Measurements from ENCODE around the gene SLA2.

Gene SLA2

GRCh38 chr20:36578356-36579041, 67.5 kb downstream of the SLA2 start:
- no peak for TF ChIP-seq MAX (IDR thresholded peaks at IDR 0.05; ENCODE audit: low read depth, low read length)
- TF ChIP-seq POLR2A (IDR thresholded peaks at IDR 0.05; ENCODE audit: extremely low read depth, insufficient read length): no peak
- TF ChIP-seq MYC (IDR thresholded peaks at IDR 0.05; ENCODE audit: low read depth, low read length): no peak
- TF ChIP-seq CTCF (IDR thresholded peaks at IDR 0.05; ENCODE audit: low read depth, low read length): no peak
- DNase-seq (ENCODE audit: low read depth): no peak
- no peak overlapping the region for H3K4me3 ChIP-seq (ENCODE audit: low read depth, low read length)

- peak overlapping the region; percentile 21 for H3K4me3 ChIP-seq (ENCODE audit: low read depth, low read length)
- no peak for DNase-seq (ENCODE audit: low read depth)
- TF ChIP-seq MYC (IDR thresholded peaks at IDR 0.05; ENCODE audit: low read depth, low read length): no peak
- no peak for TF ChIP-seq POLR2A (IDR thresholded peaks at IDR 0.05; ENCODE audit: extremely low read depth, insufficient read length)
- TF ChIP-seq MAX (IDR thresholded peaks at IDR 0.05; ENCODE audit: low read depth, low read length): no peak
- TF ChIP-seq CTCF (IDR thresholded peaks at IDR 0.05; ENCODE audit: low read depth, low read length): no peak
Measured at GRCh38 chr20:36576081-36576445, 69.9 kb downstream of the SLA2 start.

- DNase-seq (ENCODE audit: low read depth): peak; percentile 82
- peak overlapping the region; percentile 79 for H3K4me3 ChIP-seq (ENCODE audit: low read depth, low read length)
- TF ChIP-seq CTCF (IDR thresholded peaks at IDR 0.05; ENCODE audit: low read depth, low read length): no peak
- TF ChIP-seq POLR2A (IDR thresholded peaks at IDR 0.05; ENCODE audit: extremely low read depth, insufficient read length): no peak
- TF ChIP-seq MYC (IDR thresholded peaks at IDR 0.05; ENCODE audit: low read depth, low read length): peak; percentile 94
- peak; percentile 89 for TF ChIP-seq MAX (IDR thresholded peaks at IDR 0.05; ENCODE audit: low read depth, low read length)
Measured at GRCh38 chr20:36574366-36575135, 71.4 kb downstream of the SLA2 start.

- peak overlapping the region; percentile 79 for H3K4me3 ChIP-seq (ENCODE audit: low read depth, low read length)
- DNase-seq (ENCODE audit: low read depth): peak; percentile 86
- TF ChIP-seq POLR2A (IDR thresholded peaks at IDR 0.05; ENCODE audit: extremely low read depth, insufficient read length) (peak; percentile 23), MYC (IDR thresholded peaks at IDR 0.05; ENCODE audit: low read depth, low read length) (peak; percentile 65; the same call in 1 of the 2 replicates), MAX (IDR thresholded peaks at IDR 0.05; ENCODE audit: low read depth, low read length) (0 out of 2 replicates have a peak, but pooled peaks have one; percentile 32), CTCF (IDR thresholded peaks at IDR 0.05; ENCODE audit: low read depth, low read length) (no peak)
Measured at GRCh38 chr20:36573798-36574365, 72.1 kb downstream of the SLA2 start.

GRCh38 chr20:36573103-36573797, 72.7 kb downstream of the SLA2 start, which contains the start of gene TGIF2:
Gene TGIF2, plus strand, starts transcription at chr20:36573597. Its CDS starts 5,178 bp downstream, at chr20:36578775.
- TF ChIP-seq CTCF (IDR thresholded peaks at IDR 0.05; ENCODE audit: low read depth, low read length) (no peak), MAX (IDR thresholded peaks at IDR 0.05; ENCODE audit: low read depth, low read length) (peak; percentile 72), POLR2A (IDR thresholded peaks at IDR 0.05; ENCODE audit: extremely low read depth, insufficient read length) (peak; percentile 81), MYC (IDR thresholded peaks at IDR 0.05; ENCODE audit: low read depth, low read length) (peak; percentile 93)
- H3K4me3 ChIP-seq (ENCODE audit: low read depth, low read length): peak within 1 kb of the TSS; percentile 79
- peak; percentile 94 for DNase-seq (ENCODE audit: low read depth)
